ENCODE data around the gene XRCC5.

- TF ChIP-seq CTCF (IDR thresholded peaks at IDR 0.05; ENCODE audit: insufficient read depth, low read length, poor library complexity, severe bottlenecking) = no peak
- TF ChIP-seq EZH2phosphoT487 (conservative IDR thresholded peaks at IDR 0.05; ENCODE audit: low read length) = no peak
Measured at GRCh38 chr2:216236486-216236885, 127.3 kb downstream of the XRCC5 start.

Measured in SU-DHL-6 (cell line).